Measurements from ENCODE around the gene PRRC2A.

GRCh38 chr6:31657406-31658157 lies 37.1 kb downstream of the PRRC2A start:
- no peak for TF ChIP-seq POLR2A (IDR thresholded peaks at IDR 0.05)
- no peak for TF ChIP-seq CTCF (IDR thresholded peaks at IDR 0.05 in 8 of 11, conservative IDR thresholded peaks at IDR 0.05 in 3 of 11)
- TF ChIP-seq POLR2AphosphoS5 (IDR thresholded peaks at IDR 0.05): no peak
